Hematopoietic multipotent progenitor cell treated with erythropoietin and hydrocortisone succinate and interleukin-3 and kit ligand, for 4 days (in vitro differentiated cells): ENCODE data around the gene F3.

Source experiments
- DNase-seq: peaks from one replicate; pipeline ENCODE4 v3.0.0-alpha.2; 2015

The F3 gene

DNA sequence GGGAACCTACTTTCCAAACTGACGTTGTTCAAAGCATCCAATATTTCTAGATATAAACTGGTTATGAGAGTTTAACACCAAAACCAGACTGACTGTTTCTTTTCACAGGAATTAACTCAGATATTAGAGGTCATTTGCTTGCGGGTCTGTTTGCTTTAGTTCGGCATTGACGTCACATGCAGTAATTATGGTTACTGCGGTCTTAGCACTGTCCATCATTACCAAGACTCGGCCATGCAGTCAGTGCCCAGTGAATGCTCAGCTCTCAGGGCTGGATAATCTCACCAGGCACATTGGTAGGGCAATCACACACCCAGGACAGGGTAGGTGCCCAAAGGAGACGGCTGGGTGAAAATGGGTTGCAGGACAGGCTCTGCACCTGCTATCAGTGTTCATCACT lies 9.9 kb upstream of the F3 start:
- no peak for DNase-seq

DNA sequence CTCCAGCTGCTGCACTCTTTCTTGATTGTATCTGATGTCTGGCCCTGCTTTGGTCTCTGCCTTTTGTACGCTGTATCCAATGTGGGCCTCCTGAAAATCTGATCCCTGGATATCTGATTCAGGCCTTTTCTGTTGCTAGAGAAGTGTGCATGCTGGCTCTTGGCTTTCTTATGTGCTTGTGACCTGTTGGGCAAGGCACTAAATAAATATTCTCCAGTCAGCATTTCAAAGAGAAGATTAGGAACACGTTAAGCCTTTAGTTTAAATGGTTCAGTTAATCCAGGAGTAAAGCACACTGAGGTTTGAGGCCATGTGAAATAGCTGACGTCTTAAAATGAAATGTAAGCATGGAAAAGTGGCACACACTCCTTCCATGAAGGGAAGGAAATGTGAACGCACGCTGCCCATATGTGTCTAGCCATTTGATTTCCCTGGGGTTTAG lies 9.3 kb upstream of the F3 start:
- DNase-seq, result no peak

DNA sequence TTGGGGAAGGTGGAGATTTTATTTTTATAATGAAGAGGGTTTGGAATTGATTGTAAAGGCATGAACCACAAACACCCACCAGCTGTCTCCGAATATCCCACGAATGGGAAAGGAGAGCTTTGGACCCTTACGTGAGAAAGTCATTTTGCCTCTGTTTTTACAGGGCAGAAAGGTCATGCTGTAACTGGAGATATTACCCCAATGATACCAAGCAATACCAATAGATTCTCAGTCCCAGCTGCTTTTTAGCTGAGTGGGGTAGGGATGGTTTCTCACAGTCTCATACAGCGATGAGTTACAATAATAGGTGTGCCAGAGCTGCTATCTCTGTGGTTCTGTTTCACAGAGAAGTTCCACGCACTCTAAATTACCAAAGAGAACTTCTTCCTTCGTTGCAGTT lies 8.8 kb upstream of the F3 start:
- no peak for DNase-seq

DNA sequence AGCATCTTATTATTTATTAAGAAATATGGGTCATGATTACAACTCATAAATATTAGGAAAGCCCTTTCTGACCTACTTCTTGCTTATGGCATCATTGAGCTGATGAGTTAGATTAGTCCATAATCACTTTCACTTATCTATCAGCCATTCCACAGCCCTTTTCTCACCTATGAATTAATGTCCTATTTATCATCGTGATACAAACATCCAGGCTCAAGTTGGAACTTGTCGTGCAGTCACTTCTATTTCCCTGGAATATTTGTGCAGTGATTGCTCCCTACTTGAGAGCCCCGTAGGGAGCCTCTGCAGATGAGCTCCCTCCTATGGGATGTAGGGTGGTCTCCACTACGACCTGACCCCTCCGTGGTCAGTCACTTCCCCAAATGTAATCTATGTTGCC lies 8.1 kb upstream of the F3 start:
- no peak for DNase-seq

GRCh38 chr1:94544706-94545490 lies 3.3 kb upstream of the F3 start:
- peak; percentile 53 for DNase-seq

GRCh38 chr1:94543893-94544635 lies 2.5 kb upstream of the F3 start:
- no peak for DNase-seq

GRCh38 chr1:94543001-94543400 lies 1.4 kb upstream of the F3 start:
- peak; percentile 44 for DNase-seq

DNA sequence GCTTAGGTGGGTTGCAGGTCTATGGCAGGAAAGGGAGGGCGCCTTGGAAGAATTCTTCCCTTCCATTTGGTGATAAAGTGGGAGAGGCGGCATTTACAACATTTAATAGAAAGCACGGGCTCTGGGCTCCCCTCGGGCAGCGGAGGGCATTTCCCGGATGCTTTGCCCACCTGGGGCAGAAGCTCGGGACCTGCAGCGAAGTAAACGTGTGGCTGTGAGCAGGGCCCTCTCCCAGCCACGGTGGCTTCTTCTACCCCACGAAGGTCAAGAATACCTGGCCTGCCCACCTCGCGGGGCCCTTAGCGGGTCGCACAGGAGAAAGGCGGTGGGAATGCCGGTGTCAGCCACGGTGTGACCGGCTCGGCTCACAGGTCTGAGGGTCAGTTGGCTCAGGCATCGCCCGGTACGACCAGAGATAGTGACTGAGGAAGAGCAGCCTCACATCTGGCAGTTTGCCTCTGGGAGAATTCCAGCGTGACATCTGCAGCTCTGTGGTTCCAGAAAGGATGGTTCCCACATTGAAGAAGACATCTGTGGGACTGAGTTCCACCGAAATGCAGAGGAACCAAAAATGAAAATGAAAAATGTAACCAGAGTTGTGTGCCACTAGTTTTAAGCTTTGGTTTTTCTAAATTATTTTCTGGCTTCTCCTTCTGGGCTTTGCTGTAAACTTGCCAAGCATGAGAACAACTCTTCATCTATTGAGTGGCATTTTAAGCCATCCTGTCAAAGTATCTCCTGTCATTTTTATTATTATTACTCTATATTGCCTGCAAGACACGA lies 720 bp upstream of the F3 start:
- peak; percentile 16 for DNase-seq

GRCh38 chr1:94540440-94541245 lies 916 bp downstream of the F3 start:
- DNase-seq, result no peak

DNA sequence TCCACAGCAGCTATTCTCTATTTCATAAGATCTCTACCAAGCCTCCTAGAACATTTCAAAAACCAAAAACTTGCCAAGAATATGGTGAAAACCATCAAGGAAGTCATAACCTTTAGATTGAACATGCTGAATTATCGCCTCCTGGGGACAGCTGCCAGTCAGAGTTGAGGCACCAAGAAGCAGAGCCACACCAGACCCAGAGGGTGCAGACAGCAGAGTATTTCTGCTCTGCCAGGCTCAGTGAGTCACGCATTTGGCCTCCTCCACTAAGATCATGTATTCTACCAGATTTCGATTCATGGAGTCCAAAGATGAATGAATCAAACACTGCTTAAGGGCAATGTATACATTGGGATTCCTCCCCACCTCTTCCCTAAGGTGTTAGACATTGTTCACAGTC lies 2.1 kb downstream of the F3 start:
- DNase-seq, result no peak

GRCh38 chr1:94538243-94538827 lies 3.2 kb downstream of the F3 start:
- no peak for DNase-seq

- DNase-seq, result no peak
Measured at GRCh38 chr1:94537254-94537653, 4.3 kb downstream of the F3 start.

GRCh38 chr1:94535879-94536278 lies 5.7 kb downstream of the F3 start:
- no peak for DNase-seq

DNA sequence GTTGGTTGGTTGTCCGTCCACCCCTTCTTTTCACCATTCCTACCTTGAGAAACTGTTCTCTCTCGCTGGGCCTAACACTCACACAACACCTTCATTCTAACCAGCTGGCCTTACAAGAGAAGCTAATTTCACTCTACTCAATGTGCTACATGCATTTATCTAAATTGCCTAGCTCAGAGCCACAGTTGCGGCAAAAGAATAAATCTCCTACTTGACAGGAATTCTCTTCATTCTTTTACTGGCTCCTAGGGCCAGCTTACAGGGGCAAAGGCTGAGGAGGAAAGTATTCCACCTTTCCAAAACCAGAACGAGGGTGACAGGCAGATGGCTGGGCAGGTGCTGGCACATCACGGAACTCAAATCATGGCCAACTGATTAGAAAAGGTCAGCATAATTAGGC lies 6.5 kb downstream of the F3 start:
- DNase-seq, result no peak

- no peak for DNase-seq
Measured at GRCh38 chr1:94532077-94532476, 9.5 kb downstream of the F3 start.

- no peak for DNase-seq
Measured at GRCh38 chr1:94531664-94532063, 9.9 kb downstream of the F3 start.

DNA sequence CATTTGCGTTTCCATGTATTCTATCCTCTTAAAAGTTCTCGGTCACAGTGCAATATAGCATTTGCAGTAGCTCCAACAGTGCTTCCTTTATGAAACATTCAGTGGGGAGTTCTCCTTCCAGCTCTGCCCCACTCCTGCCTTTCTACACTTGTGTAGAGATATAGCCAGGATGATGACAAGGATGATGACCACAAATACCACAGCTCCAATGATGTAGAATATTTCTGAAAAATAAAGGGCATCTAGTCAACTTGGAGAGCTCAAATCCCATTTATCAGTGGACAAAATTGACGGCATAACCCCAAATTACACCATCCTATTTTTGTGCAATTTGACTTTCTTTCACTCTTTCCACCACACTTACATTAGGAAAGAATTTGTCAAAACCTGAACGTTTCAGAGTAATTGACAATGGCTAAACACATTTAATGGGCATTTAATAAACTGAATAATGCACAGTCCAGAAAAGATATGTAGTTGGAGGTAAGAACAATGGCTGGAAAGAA lies 11.1 kb downstream of the F3 start:
- no peak for DNase-seq

- DNase-seq, result no peak
Measured at GRCh38 chr1:94529416-94529815, 12.1 kb downstream of the F3 start.

DNA sequence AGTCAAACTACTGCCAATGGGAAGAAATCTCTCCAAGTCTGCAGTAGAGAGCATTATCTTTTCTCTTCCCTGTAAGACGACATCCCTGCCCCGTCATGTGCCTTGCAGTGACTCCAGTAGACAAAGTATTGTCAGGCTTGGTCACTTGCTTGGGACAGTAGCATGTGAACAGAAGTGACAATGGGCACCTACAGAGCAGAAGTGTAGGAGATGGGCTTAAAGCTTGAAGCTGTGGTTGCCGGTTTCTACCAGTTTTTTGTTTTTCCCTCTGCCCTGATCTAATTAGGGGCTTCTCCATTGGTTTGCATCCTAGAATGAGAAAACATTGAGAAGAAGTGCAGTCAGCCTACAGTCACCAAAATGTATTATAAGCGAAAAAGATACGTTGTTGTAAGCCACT lies 12.7 kb downstream of the F3 start:
- DNase-seq, result no peak

GRCh38 chr1:94528299-94528698 lies 13.3 kb downstream of the F3 start:
- no peak for DNase-seq

GRCh38 chr1:94527447-94528031 lies 14.0 kb downstream of the F3 start:
- peak; percentile 79 for DNase-seq
